T-helper 1 cell treated with Interleukin-12 subunit alpha and Interleukin-12 subunit beta and Interleukin-4 antibody, amounts not matched to agents 30 μg/mL and 1 μg/mL, for 36 hours (primary cell): Measurements from ENCODE around the gene NBDY.
A peak's percentile ranks its signal among the peaks of the same experiment; 100 is the strongest.
"Not testable (repeated sequence)": the region's sequence is repeated elsewhere in the genome, so short reads cannot be mapped to it uniquely, and the experiment has no call there.

Experiments used
- H3K27ac Mint-ChIP-seq: one replicate; pipeline ENCODE4 v1.8.0; 2021; ENCODE audit warnings: mild to moderate bottlenecking, mixed read lengths
- H3K27me3 Mint-ChIP-seq: one replicate; pipeline ENCODE4 v1.8.0; 2021; ENCODE audit warnings: low read depth, mixed read lengths
- H3K36me3 Mint-ChIP-seq: one replicate; pipeline ENCODE4 v1.8.0; 2021; ENCODE audit warnings: low read depth, mixed read lengths
- H3K4me1 Mint-ChIP-seq: one replicate; pipeline ENCODE4 v1.8.0; 2021; ENCODE audit warnings: low read depth, mixed read lengths
- H3K4me3 Mint-ChIP-seq: one replicate; pipeline ENCODE4 v1.8.0; 2021; ENCODE audit warnings: mild to moderate bottlenecking, moderate library complexity, mixed read lengths
- H3K9me3 Mint-ChIP-seq: one replicate; pipeline ENCODE4 v1.8.0; 2021; ENCODE audit warnings: mixed read lengths

NBDY gene

DNA sequence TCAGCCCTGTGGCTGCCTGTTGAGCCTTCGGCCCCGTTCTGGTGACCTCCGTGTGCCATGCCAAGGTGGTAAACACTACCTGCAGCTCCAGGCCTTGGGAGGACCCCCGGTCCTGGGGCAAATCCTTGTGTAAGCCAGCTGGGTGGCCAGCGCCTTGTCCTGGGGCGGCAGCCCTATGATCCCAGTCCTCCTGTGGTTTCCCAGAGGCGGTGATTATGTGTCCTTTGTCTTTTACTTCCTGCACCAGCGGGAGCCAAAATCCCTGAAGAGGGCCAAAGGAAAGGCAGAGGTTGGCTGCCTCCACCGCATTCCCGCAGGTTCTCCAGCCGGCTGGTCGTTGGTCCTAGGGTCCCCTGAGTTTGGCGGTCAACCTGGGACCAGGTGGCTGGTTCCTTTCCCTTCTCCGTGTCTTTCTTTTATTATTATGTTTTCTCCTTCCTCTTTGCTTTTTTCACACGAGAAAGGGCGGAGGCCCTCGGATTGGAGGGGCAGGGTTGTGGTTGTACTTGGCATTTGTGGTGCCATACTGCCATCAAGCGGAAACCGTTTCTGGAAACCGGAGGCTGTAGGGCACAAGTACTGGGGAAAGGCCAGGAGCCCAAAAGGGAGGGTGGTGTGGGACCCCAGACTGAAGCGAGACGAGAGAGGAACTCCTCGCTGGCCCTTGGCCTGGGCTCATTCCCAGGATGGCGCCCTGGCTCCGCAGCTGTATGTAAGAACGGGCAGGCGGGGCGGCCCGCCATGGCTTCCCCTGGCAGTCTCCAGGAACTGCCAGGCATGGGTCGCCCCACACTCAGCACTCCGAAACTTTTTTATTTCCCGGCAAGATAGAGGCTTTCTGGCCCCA lies 43.9 kb downstream of the NBDY start:
- H3K27ac Mint-ChIP-seq, H3K4me1 Mint-ChIP-seq, H3K4me3 Mint-ChIP-seq, H3K27me3 Mint-ChIP-seq, H3K9me3 Mint-ChIP-seq, H3K36me3 Mint-ChIP-seq: not testable (repeated sequence)

DNA sequence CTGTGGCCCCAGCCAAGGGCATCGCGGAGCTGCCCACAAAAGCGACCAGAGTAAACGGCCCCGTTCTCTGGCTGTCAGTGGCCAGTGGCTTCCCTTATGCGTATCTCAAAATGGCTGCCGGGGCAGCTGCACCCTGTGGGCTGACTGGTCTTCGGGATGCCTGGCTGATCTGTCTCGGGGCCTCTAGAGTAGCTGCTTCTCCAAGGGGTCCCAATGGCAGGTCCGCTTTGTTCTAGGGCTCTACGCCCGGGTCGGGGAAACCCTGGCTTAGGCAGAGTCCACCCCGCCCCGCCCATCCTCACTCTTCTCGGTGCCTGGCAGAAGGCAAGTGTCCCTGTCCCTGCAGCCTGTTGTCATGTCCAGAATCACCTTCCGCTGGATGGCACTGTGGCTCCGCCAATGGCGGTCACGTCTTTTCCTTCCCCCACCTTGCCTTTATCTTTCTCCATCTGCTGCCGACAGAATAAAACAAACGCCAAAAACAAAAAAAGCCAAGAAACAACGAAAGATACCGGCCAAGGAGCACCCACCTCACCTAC lies 44.5 kb downstream of the NBDY start:
- H3K27me3 Mint-ChIP-seq, H3K4me1 Mint-ChIP-seq, H3K36me3 Mint-ChIP-seq, H3K27ac Mint-ChIP-seq, H3K4me3 Mint-ChIP-seq, H3K9me3 Mint-ChIP-seq: not testable (repeated sequence)

DNA sequence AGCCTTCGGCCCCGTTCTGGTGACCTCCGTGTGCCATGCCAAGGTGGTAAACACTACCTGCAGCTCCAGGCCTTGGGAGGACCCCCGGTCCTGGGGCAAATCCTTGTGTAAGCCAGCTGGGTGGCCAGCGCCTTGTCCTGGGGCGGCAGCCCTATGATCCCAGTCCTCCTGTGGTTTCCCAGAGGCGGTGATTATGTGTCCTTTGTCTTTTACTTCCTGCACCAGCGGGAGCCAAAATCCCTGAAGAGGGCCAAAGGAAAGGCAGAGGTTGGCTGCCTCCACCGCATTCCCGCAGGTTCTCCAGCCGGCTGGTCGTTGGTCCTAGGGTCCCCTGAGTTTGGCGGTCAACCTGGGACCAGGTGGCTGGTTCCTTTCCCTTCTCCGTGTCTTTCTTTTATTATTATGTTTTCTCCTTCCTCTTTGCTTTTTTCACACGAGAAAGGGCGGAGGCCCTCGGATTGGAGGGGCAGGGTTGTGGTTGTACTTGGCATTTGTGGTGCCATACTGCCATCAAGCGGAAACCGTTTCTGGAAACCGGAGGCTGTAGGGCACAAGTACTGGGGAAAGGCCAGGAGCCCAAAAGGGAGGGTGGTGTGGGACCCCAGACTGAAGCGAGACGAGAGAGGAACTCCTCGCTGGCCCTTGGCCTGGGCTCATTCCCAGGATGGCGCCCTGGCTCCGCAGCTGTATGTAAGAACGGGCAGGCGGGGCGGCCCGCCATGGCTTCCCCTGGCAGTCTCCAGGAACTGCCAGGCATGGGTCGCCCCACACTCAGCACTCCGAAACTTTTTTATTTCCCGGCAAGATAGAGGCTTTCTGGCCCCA lies 49.3 kb downstream of the NBDY start:
- H3K27ac Mint-ChIP-seq, H3K36me3 Mint-ChIP-seq, H3K9me3 Mint-ChIP-seq, H3K4me3 Mint-ChIP-seq, H3K27me3 Mint-ChIP-seq: not testable (repeated sequence)
- H3K4me1 Mint-ChIP-seq = peaks cover 19% of the 10 kb centered on the region

DNA sequence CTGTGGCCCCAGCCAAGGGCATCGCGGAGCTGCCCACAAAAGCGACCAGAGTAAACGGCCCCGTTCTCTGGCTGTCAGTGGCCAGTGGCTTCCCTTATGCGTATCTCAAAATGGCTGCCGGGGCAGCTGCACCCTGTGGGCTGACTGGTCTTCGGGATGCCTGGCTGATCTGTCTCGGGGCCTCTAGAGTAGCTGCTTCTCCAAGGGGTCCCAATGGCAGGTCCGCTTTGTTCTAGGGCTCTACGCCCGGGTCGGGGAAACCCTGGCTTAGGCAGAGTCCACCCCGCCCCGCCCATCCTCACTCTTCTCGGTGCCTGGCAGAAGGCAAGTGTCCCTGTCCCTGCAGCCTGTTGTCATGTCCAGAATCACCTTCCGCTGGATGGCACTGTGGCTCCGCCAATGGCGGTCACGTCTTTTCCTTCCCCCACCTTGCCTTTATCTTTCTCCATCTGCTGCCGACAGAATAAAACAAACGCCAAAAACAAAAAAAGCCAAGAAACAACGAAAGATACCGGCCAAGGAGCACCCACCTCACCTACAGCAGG lies 50.0 kb downstream of the NBDY start:
- peaks cover 19% of the 10 kb centered on the region for H3K4me1 Mint-ChIP-seq
- H3K9me3 Mint-ChIP-seq, H3K27me3 Mint-ChIP-seq, H3K36me3 Mint-ChIP-seq, H3K27ac Mint-ChIP-seq, H3K4me3 Mint-ChIP-seq: not testable (repeated sequence)

DNA sequence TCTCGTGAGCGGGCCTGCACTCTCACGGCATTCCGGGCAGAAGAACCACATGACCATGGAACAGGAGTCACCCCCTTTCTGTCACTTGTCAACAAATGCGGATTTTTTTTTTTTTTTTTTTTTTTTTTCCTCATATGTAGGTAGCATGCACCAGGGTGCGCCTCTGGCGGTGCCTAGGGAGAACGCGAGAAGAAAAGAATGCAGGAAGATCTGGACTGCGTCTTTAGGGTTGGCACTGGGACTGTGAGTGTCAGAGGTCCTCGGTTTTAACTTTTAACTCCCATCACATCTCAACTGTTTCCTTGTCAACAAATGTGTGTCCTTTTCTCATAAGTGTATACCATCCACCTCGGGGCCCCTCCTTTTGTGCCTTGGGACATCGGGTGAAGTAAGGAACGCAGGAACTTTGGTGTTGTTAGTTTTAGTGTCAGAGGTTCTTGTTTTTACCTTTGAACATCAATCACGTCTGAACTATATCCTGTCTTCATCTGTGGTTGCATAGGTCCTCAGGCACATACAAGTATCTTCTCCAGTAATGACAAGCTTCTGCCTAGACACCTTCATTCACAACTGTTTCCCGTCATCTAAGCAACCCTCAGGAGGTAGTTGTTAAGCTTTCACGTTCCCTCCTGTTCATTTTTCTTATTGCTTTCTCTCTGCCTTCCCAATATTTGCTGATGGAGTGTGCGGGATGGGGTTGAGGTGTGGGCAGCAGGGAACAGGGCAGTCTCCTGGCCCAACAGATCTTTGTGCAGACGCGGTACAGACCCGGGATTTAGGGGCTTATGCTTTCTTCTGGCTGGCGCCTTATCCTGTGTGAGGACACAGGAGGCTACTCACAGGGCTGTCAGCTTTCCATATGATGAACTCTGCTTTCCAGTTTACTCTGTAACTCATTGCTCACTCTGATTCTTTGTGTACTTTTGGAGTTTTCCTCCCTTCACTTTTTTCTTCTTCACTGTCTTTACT lies 51.9 kb downstream of the NBDY start:
- Mint-ChIP-seq H3K27ac (peak overlapping the region; percentile 63), H3K4me1 (peaks cover 19% of the 10 kb centered on the region)
- not testable (repeated sequence) for H3K4me3 Mint-ChIP-seq, H3K27me3 Mint-ChIP-seq, H3K9me3 Mint-ChIP-seq, H3K36me3 Mint-ChIP-seq

DNA sequence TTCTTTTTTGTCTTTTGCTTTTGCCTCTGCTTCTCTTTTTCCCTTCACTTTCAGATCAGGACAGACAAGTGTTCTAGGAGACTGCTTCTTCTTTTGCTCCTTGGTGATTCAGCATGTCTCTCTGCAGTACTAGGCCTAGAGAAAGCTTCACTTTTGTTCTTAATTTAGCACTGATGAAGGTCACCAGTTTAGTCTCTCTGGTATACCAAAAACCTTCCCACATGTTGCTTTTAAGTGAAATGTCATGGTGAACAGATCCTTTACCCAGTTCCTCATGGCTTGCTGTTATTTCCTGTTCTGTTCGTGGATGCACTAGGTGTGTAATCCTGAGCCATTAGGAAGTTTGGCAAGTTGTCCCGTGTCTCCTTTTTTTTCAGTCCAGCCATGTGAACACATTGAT lies 53.3 kb downstream of the NBDY start:
- Mint-ChIP-seq H3K9me3 (no peaks in the 10 kb centered on the region), H3K27ac (peak overlapping the region; percentile 50), H3K4me3 (peak overlapping the region; percentile 1), H3K4me1 (peaks cover 30% of the 10 kb centered on the region), H3K27me3 (no peaks in the 10 kb centered on the region), H3K36me3 (peaks cover 11% of the 10 kb centered on the region)

DNA sequence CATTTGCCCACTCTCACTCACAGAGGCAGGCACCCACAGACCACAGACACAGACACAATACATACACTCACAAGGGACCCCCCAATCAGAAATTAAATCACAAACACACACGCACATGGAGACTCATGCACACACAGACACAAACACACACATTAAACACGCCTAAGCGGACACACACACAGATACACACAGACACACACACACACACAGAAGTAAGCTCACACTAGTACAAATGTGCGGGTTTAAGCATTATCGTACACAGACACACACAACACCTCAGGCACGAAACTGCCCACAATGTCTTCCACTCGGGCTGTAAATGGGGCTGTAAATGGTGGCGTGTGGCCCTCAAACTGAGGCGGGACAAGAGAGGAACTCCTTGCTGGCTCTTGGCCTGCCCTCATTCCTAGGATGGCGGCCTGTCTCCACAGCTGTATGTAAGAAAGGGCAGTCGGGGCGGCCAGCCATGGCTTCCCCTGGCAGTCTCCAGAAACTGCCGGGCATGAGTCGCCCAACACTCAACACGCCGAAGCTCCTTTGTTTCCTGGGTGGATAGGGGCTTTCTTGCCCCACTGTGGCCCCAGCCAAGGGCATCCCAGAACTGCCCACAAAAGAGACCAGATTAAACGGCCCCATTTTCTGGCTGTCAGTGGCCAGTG lies 53.9 kb downstream of the NBDY start:
- H3K27me3 Mint-ChIP-seq = no peaks in the 10 kb centered on the region
- H3K27ac Mint-ChIP-seq = no peak overlapping the region
- H3K9me3 Mint-ChIP-seq = no peaks in the 10 kb centered on the region
- H3K36me3 Mint-ChIP-seq = peaks cover 11% of the 10 kb centered on the region
- H3K4me1 Mint-ChIP-seq = peaks cover 30% of the 10 kb centered on the region
- no peak overlapping the region for H3K4me3 Mint-ChIP-seq

DNA sequence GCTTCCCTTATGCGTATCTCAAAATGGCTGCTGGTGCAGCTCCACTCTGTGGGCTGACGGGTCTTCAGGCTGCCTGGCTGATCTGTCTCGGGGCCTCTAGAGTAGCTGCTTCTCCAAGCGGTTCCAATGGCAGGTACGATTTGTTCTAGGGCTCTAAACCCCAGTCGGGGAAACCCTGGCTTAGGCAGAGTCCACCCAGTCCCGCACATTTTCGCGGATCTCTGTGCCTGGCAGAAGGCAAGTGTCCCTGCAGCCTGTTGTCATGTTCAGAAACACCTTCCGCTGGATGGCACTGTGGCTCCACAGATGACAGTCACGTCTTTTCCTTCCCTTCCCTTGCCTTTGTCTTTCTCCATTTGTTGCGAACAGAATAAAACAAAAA lies 54.4 kb downstream of the NBDY start:
- Mint-ChIP-seq H3K4me1 (peaks cover 30% of the 10 kb centered on the region), H3K9me3 (no peaks in the 10 kb centered on the region), H3K27me3 (no peaks in the 10 kb centered on the region), H3K4me3 (no peak overlapping the region), H3K36me3 (peaks cover 11% of the 10 kb centered on the region), H3K27ac (no peak overlapping the region)

DNA sequence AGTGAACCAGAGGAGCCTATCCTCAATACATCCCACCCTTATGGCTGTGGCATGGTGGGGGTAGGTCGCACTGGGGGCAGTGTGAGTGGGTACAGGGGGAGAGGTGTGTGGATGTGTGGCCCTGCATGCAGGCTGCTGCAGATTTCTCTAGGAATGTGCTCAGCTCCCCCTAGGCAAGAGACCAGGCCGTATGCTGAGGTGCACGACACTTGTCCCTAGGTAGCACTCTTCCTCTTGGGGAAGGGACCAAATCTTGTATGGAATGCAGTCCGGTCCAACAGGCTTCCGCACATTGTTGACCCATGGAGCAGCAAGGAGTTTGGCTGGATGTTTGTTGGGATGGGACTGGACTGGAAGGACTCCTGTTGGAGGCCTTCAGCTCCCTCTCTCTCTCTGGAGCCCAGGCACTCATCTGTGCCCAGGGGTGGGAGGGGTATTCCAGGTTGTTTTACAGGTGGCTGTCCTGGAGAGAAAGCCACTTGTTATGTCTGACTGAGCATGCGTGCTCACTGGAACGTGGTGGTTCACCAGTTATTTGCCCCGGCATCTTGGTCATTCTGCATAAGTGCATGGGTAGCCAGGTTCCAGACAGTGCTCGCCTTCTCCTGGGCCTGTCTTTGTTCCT lies 55.1 kb downstream of the NBDY start:
- Mint-ChIP-seq H3K9me3 (no peaks in the 10 kb centered on the region), H3K27ac (no peak overlapping the region), H3K36me3 (peaks cover 11% of the 10 kb centered on the region), H3K27me3 (no peaks in the 10 kb centered on the region), H3K4me3 (no peak overlapping the region), H3K4me1 (peaks cover 33% of the 10 kb centered on the region)

DNA sequence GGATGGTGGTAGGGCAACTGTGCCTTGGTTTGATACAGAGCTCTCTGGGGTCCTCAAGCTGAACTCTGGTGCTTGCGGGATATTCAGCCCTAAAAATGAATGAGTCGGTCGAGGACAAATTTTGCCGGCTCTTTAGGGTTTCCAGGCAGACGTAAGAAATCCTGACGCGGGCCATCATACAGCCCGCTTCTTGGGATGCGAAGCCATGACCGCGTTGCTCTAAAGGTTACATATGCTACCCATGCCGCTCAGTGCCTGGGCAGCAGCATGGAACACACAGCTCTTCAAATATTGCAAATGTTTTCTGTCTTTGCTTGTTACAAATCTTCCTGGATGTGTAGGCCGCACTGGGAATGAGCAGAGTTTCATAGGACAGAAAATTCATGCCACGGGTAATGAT lies 55.6 kb downstream of the NBDY start:
- Mint-ChIP-seq H3K36me3 (peaks cover 11% of the 10 kb centered on the region), H3K9me3 (no peaks in the 10 kb centered on the region), H3K27ac (no peak overlapping the region), H3K4me1 (peaks cover 33% of the 10 kb centered on the region), H3K4me3 (no peak overlapping the region), H3K27me3 (no peaks in the 10 kb centered on the region)

DNA sequence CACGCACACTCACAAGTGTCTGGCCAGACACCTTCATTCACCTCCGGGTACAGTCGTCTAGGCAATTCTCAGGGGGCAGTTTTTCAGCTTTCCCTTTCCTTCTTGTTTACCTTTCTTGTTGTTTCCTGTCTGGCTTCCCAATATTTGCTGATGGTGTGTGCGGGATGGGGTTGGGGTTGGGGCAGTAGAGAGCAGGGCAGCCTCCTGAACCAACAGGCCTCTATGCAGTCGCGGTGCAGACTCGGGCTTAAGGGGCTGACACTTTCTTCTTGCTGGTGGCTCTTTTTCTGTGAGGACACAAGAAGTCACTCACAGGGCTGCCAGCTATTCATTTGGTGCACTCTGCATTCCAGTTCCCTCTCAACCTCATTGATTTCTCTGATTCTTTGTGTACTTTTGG lies 56.4 kb downstream of the NBDY start:
- H3K4me3 Mint-ChIP-seq = no peak overlapping the region

DNA sequence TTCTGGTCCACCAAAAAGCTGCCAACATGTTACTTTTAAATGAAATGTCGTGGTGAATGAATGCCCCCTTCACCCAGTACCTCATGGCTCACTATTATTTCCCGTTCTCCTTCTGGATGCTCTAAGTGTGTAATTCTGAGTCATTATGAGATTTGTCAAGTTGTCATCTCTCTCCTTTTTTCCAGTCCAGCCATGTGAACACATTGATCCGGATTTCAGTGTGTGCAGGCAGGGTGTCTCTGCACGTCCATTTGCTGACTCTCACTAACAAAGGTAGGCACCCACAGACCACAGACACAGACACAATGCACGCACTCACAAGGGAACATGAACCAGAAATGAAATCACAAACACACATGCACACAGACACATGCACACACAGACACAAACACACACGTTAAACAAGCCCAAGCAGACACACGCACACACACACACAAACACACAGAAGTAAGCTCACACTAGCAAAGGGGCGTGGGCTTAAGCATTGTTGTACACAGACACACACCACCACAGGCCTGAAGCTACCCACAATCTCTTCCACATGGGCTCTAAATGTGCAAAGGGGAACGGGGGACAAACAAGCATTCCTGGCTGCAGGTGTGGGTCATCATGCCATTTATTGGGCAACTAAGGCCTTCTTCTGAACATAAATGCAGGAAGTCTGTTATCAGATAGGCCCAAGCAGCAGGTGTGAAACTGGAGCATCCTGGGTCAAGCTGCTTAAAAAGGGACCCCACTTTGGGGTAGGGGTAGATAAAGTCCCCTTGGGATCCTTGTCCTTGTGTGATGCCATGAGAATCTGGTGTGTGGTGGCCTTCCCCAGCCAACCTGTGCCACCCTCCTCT lies 58.1 kb downstream of the NBDY start:
- Mint-ChIP-seq H3K9me3 (no peaks in the 10 kb centered on the region), H3K4me3 (no peak overlapping the region), H3K27ac (peak overlapping the region; percentile 49), H3K36me3 (peaks cover 13% of the 10 kb centered on the region), H3K27me3 (no peaks in the 10 kb centered on the region), H3K4me1 (peaks cover 25% of the 10 kb centered on the region)

More for the DNA sequence above, 56.4 kb downstream of the NBDY start:
- no peak overlapping the region for H3K27ac Mint-ChIP-seq
- H3K4me1 Mint-ChIP-seq = peaks cover 33% of the 10 kb centered on the region
- no peaks in the 10 kb centered on the region for H3K27me3 Mint-ChIP-seq
- peaks cover 11% of the 10 kb centered on the region for H3K36me3 Mint-ChIP-seq
- H3K9me3 Mint-ChIP-seq = no peaks in the 10 kb centered on the region
